ENCODE data around the gene SLC13A3. TPM values are rescaled to one million over a fixed set of nuclear protein-coding genes. Genes with fewer than 3 reads are reported as not detected.

Gene SLC13A3
- total and polyA plus RNA-seq, 8 donors = 2.4 to 10.4 (median 8.8) TPM

DNA sequence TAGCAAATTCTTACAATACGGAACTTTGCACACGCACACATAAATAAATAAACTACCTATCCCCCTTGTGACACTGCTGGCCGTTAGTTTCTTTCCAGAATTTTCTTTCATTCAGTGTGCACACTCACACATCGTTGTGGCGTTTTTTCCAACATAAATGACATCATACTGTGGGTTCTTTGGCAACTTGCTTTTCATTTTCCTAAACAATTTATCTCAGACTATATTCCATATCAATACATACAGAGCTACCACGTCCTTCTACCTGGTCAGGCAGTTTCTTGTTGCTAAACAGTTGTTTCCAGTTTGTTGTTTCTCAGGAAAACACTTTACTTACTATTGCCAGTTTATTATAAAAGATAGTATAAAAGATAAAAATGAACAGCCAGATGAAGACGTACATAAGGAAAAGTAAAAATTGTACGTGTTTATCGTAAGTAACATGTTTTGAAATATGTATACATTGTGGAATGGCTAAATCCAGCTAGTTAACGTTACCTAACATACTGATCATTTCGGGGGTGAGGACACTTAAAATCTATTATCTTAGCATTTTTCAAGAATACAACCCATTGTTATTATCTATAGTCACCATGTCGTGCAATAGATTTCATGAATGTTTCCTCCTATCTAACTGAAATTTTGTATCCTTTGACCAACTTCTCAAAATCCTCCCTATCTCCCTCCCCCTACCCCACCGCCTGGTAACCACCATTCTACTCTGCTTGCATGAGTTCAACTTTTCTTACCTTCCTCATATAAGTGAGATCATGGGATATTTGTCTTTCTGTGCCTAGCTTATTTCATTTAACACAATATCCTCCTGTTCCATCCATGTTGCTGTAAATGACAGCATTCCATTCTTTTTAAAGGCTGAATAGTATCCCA lies 39.2 kb upstream of the SLC13A3 start:
- intact Hi-C loops (cut with DNase I) = no loop called here
- no peaks in the 10 kb centered on the region for H3K9me3 ChIP-seq
- ATAC-seq (no peak), DNase-seq (peak in 1 of 4 donors; percentile 33)
- peak overlapping the region; percentile 78 to 88 for H3K4me3 ChIP-seq
- H3K36me3 ChIP-seq = peaks cover 0 to 12% of the 10 kb centered on the region in 2 donors
- peaks cover 13 to 36% of the 10 kb centered on the region in 2 donors for H3K4me1 ChIP-seq
- peak overlapping the region; percentile 84 to 95 for H3K27ac ChIP-seq
- TF ChIP-seq, protein P1, sequence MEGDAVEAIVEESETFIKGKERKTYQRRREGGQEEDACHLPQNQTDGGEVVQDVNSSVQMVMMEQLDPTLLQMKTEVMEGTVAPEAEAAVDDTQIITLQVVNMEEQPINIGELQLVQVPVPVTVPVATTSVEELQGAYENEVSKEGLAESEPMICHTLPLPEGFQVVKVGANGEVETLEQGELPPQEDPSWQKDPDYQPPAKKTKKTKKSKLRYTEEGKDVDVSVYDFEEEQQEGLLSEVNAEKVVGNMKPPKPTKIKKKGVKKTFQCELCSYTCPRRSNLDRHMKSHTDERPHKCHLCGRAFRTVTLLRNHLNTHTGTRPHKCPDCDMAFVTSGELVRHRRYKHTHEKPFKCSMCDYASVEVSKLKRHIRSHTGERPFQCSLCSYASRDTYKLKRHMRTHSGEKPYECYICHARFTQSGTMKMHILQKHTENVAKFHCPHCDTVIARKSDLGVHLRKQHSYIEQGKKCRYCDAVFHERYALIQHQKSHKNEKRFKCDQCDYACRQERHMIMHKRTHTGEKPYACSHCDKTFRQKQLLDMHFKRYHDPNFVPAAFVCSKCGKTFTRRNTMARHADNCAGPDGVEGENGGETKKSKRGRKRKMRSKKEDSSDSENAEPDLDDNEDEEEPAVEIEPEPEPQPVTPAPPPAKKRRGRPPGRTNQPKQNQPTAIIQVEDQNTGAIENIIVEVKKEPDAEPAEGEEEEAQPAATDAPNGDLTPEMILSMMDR (IDR thresholded peaks at IDR 0.05) = no peak
- no peaks in the 10 kb centered on the region for H3K27me3 ChIP-seq

DNA sequence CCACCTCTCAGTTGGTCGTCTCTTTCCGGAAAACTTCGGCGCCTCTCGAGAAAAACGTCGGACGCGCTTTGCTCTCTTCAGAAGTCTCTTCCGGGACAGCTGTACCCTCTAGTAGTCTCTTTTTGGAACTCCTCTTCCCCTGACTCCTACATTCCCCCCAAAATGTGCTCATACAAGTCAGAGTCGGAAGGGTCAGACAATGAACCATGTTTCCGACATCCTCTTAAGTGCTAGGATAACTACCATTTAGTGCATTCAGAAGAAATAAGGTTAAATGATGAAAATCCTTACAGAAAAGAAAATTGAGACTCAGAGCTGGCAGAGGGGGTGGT lies 38.5 kb upstream of the SLC13A3 start:
- peaks cover 0 to 14% of the 10 kb centered on the region in 2 donors for H3K36me3 ChIP-seq
- peak overlapping the region; percentile 78 to 88 for H3K4me3 ChIP-seq

DNA sequence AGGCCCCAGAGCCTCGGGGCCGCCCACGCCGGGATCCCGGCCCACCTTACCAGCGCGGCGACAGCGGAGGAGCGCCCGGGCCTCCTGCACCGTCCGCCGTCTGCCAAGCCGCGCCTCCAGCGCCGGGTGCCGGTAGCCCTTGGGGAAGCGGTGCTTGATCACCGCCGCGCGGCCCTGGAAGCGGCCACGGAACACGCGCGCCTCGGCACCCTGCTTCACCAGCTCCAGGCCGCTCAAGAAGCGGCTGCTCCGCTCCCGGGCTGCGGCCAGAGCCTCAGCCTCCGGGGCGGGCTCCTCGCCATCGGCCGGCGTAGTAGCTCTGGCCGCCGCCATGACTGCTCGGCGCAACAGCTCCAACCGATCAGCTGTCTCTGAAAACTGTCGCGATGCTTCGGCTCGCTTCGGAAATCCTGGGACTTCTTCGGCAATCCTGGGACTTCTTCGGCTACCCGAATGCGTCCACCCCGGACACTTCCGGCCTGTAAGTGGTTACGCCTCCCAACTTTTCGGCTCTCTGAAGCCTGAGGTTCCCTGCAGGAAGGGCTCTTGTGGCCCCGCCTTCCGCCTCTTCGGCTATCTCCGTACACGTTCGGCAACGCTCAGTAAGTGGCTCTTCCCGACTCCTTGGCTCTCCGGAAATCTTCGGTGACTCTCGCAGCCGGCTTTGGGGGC lies 38.0 kb upstream of the SLC13A3 start, which contains the start of gene TP53RK:
Gene TP53RK (minus strand): TSS at position 363 of the 672 bp plus-strand sequence. CDS start 30 bp downstream, at position 333.
- Histone ChIP-seq H3K36me3 (peaks cover 0 to 14% of the 10 kb centered on the region in 2 donors), H3K27ac (peak within 1 kb of the TSS; percentile 95 to 97), H3K4me1 (peaks cover 13 to 34% of the 10 kb centered on the region in 2 donors), H3K4me3 (peak within 1 kb of the TSS; percentile 78 to 88), H3K27me3 (no peaks in the 10 kb centered on the region), H3K9me3 (no peaks in the 10 kb centered on the region)
- intact Hi-C loops (cut with DNase I) = no loop called here
- TF ChIP-seq, protein P1 (IDR thresholded peaks at IDR 0.05) = peak; percentile 21 to 51
- peak; percentile 98 to 100 (median 100) for DNase-seq
- ATAC-seq = peak; percentile 97

More for the DNA sequence above, 38.5 kb upstream of the SLC13A3 start:
- no peak for ATAC-seq
- Histone ChIP-seq H3K4me1 (peaks cover 13 to 36% of the 10 kb centered on the region in 2 donors), H3K9me3 (no peaks in the 10 kb centered on the region), H3K27me3 (no peaks in the 10 kb centered on the region), H3K27ac (peak overlapping the region; percentile 84 to 95)
- TF ChIP-seq, protein P1 (IDR thresholded peaks at IDR 0.05) = no peak
- intact Hi-C loops (cut with DNase I) = no loop called here
- DNase-seq = no peak

DNA sequence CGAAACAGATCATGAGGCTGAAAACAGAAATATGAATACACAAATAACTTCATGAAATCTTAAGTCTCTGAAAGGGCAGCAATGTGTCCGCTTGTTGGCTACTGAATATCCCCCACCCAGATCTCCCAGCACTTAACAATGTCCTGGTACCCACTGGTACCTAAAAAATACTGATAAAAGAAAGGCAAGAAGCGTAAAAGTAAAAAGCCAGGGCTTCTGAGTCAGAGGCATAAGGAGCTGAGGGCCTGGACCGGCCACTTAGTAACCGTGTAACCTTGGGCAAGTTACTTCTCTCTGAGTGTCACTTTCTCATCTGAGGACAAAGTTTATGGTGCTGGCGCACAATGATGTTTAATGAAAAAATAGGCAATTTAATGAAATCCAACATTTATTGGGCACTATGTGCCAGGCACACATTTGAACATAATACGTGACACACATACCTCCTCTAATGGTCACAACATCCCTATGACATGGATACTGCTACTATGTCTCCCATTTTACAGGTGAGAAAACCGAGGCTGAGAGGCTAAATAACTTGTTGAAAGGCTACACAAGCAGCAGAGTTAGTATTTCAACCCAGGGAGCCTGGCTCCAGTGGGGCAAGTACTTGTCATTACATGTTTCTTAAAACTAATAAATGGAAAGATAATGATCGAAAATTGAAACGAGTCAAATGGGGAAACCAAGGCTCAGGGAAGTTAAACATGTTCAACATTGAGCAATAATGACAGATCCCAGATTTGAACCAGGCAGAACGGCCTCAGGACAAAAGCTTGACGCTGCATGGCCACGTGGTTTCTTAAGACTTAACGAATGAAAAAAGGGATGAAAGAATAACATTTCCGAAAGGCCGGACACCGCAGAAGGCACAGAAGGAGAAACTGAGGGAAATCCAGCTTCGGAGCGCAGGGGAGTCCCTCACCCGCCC lies 37.2 kb upstream of the SLC13A3 start:
- ATAC-seq (peak; percentile 0), DNase-seq (no peak)
- TF ChIP-seq, protein P1 (IDR thresholded peaks at IDR 0.05) = no peak
- peaks cover 0 to 14% of the 10 kb centered on the region in 2 donors for H3K36me3 ChIP-seq
- H3K27ac ChIP-seq = peak overlapping the region; percentile 95 to 97
- intact Hi-C loops (cut with DNase I) = no loop called here
- H3K9me3 ChIP-seq = no peaks in the 10 kb centered on the region
- no peaks in the 10 kb centered on the region for H3K27me3 ChIP-seq
- peak overlapping the region; percentile 78 to 88 for H3K4me3 ChIP-seq
- H3K4me1 ChIP-seq = peaks cover 13 to 40% of the 10 kb centered on the region in 2 donors
